Activated CD8-positive, alpha-beta T cell treated with anti-CD3 and anti-CD28 coated beads for 36 hours (primary cell): Measurements from ENCODE around the gene MTARC1. TPM values are rescaled to one million over a fixed set of nuclear protein-coding genes. Genes with fewer than 3 reads are reported as not detected.

Source experiments
- ATAC-seq: fragments of 200-7000 bp; cut with Tn5 transposase; one replicate; pipeline ENCODE4 v1.10.0; 2021; ENCODE audit warnings: mild to moderate bottlenecking, moderate library complexity
- CTCF ChIA-PET: fragments of 350-600 bp; sonication (Branson Sonifier 250); formaldehyde crosslinking; loops from one replicate; lab custom pipeline; 2021; ENCODE audit warnings: antibody characterized with exemption; lab: Charles Lee
- POLR2A ChIA-PET: fragments of 350-600 bp; sonication (Branson Sonifier 250); formaldehyde crosslinking; loops from one replicate; lab custom pipeline; 2021; ENCODE audit warnings: antibody characterized with exemption; lab: Charles Lee
- DNase-seq: peaks from one replicate; pipeline ENCODE4 v3.0.0-alpha.2; 2020
- H3K27ac Mint-ChIP-seq: one replicate; pipeline ENCODE4 v1.8.0; 2021; ENCODE audit warnings: mild to moderate bottlenecking, mixed read lengths
- H3K27me3 Mint-ChIP-seq: one replicate; pipeline ENCODE4 v1.8.0; 2021; ENCODE audit warnings: mixed read lengths
- H3K36me3 Mint-ChIP-seq: one replicate; pipeline ENCODE4 v1.8.0; 2021; ENCODE audit warnings: low read depth, mixed read lengths
- H3K4me1 Mint-ChIP-seq: one replicate; pipeline ENCODE4 v1.8.0; 2021; ENCODE audit warnings: low read depth, mixed read lengths
- H3K4me3 Mint-ChIP-seq: one replicate; pipeline ENCODE4 v1.8.0; 2021; ENCODE audit warnings: mild to moderate bottlenecking, moderate library complexity, mixed read lengths
- H3K9me3 Mint-ChIP-seq: one replicate; pipeline ENCODE4 v1.8.0; 2021; ENCODE audit warnings: mixed read lengths
- CTCF ChIP-seq: fragments of 200-600 bp; IDR thresholded peaks from one replicate; pipeline ENCODE4 v1.8.0; 2022; ENCODE audit warnings: antibody characterized with exemption, mild to moderate bottlenecking
- intact Hi-C: fragments of 100-400 bp; cut with micrococcal nuclease; formaldehyde crosslinking; loops from one replicate; pipeline ENCODE4 v1.10.0; 2022
- total RNA-seq, 2 experiments: library from RNA; stranded (reverse); gene quantifications; one replicate each; pipeline ENCODE4 v1.2.3, GENCODE V29; 2021

MTARC1 gene
- total RNA-seq, 2 experiments from 2014 or later, result not detected

GRCh38 chr1:220789532-220790147 lies 2.9 kb downstream of the MTARC1 start:
- no peak for TF ChIP-seq CTCF
- ChIA-PET POLR2A (no interaction called here), CTCF (interaction anchor here (0.9 to 3.1 kb wide), 4 partner anchors 12 to 414 kb away, joined by 3 to 10 read pairs (median 4); no protein-coding TSS in a partner anchor)
- Mint-ChIP-seq H3K4me3 (no peak overlapping the region), H3K4me1 (no peaks in the 10 kb centered on the region), H3K9me3 (no peaks in the 10 kb centered on the region), H3K36me3 (no peaks in the 10 kb centered on the region), H3K27ac (no peak overlapping the region), H3K27me3 (peaks cover 22% of the 10 kb centered on the region)
- intact Hi-C loops, result no loop called here
- ATAC-seq (no peak), DNase-seq (no peak)

- Mint-ChIP-seq H3K4me3 (no peak overlapping the region), H3K4me1 (no peaks in the 10 kb centered on the region), H3K9me3 (no peaks in the 10 kb centered on the region), H3K27ac (no peak overlapping the region), H3K27me3 (peaks cover 6% of the 10 kb centered on the region), H3K36me3 (no peaks in the 10 kb centered on the region)
- TF ChIP-seq CTCF, result no peak
- ChIA-PET POLR2A (no interaction called here), CTCF (interaction anchor here (0.8 to 3.1 kb wide), 4 partner anchors 10 to 16 kb away, joined by 3 to 10 read pairs (median 3); no protein-coding TSS in a partner anchor)
- no peak for DNase-seq
- ATAC-seq, result no peak
- intact Hi-C loops, result no loop called here
Observed at GRCh38 chr1:220791285-220791684, 4.6 kb downstream of the MTARC1 start.

GRCh38 chr1:220791956-220792355 lies 5.2 kb downstream of the MTARC1 start:
- Mint-ChIP-seq H3K27me3 (peaks cover 3% of the 10 kb centered on the region), H3K4me3 (no peak overlapping the region), H3K36me3 (no peaks in the 10 kb centered on the region), H3K9me3 (no peaks in the 10 kb centered on the region), H3K4me1 (no peaks in the 10 kb centered on the region), H3K27ac (no peak overlapping the region)
- intact Hi-C loops, result no loop called here
- ATAC-seq (no peak), DNase-seq (no peak)
- ChIA-PET CTCF (no interaction called here), POLR2A (no interaction called here)
- TF ChIP-seq CTCF, result no peak

- H3K36me3 Mint-ChIP-seq, result no peaks in the 10 kb centered on the region
- H3K9me3 Mint-ChIP-seq, result no peaks in the 10 kb centered on the region
- CTCF ChIA-PET, result no interaction called here
- intact Hi-C loops, result no loop called here
- no peak overlapping the region for H3K4me3 Mint-ChIP-seq
- no peaks in the 10 kb centered on the region for H3K27me3 Mint-ChIP-seq
- no peaks in the 10 kb centered on the region for H3K4me1 Mint-ChIP-seq
- no peak for ATAC-seq
- DNase-seq, result no peak
- POLR2A ChIA-PET, result no interaction called here
- H3K27ac Mint-ChIP-seq, result no peak overlapping the region
- no peak for TF ChIP-seq CTCF
Observed at GRCh38 chr1:220796530-220796929, 9.8 kb downstream of the MTARC1 start.

- CTCF ChIA-PET, result no interaction called here
- H3K27ac Mint-ChIP-seq, result no peak overlapping the region
- no peaks in the 10 kb centered on the region for H3K9me3 Mint-ChIP-seq
- H3K36me3 Mint-ChIP-seq, result no peaks in the 10 kb centered on the region
- H3K4me1 Mint-ChIP-seq, result no peaks in the 10 kb centered on the region
- intact Hi-C loops, result no loop called here
- POLR2A ChIA-PET, result no interaction called here
- no peak for TF ChIP-seq CTCF
- ATAC-seq, result no peak
- no peak overlapping the region for H3K4me3 Mint-ChIP-seq
- H3K27me3 Mint-ChIP-seq, result no peaks in the 10 kb centered on the region
- no peak for DNase-seq
Observed at GRCh38 chr1:220797044-220797443, 10.3 kb downstream of the MTARC1 start.
